ENCODE results near the gene GRID1. TPM values are rescaled to one million over a fixed set of nuclear protein-coding genes. Genes with fewer than 3 reads are reported as not detected.

Gene GRID1
- total and polyA plus RNA-seq, 10 donors: 0.06 to 0.42 (median 0.15) TPM; not detected in 4

GRCh38 chr10:85901599-85901998 is 465.0 kb downstream of the GRID1 start:
- no peak for DNase-seq
- no peak overlapping the region for H3K4me3 ChIP-seq
- peaks cover 0 to 23% (median 0%) of the 10 kb centered on the region in 7 donors for H3K27me3 ChIP-seq (replicated peaks in 1 of 7)
- H3K36me3 ChIP-seq: no peaks in the 10 kb centered on the region
- WGBS, 5 donors: 79 to 93% (median 82%) methylated on average over 4 of the region's 4 CpGs
- intact Hi-C loops (cut with DNase I; ENCODE audit: low total_unique reads): no loop called here
- H3K4me1 ChIP-seq: no peaks in the 10 kb centered on the region
- no peak overlapping the region for H3K27ac ChIP-seq
- TF ChIP-seq POLR2A (IDR thresholded peaks at IDR 0.05) (no peak), POLR2AphosphoS5 (IDR thresholded peaks at IDR 0.05) (no peak), CTCF (IDR thresholded peaks at IDR 0.05 in 8 of 11, conservative IDR thresholded peaks at IDR 0.05 in 3 of 11) (no peak)
- no peaks in the 10 kb centered on the region for H3K9me3 ChIP-seq

- no peaks in the 10 kb centered on the region for H3K9me3 ChIP-seq
- 70 to 90% (median 83%) methylated on average over 2 of the region's 2 CpGs for WGBS, 5 donors
These were observed 466.1 kb downstream of the GRID1 start for GRCh38 chr10:85900487-85900886.

GRCh38 chr10:85900061-85900460 is 466.5 kb downstream of the GRID1 start:
- Histone ChIP-seq H3K27ac (no peak overlapping the region), H3K4me1 (no peaks in the 10 kb centered on the region), H3K4me3 (no peak overlapping the region), H3K27me3 (replicated peaks in 1 of 7) (peaks cover 0 to 23% (median 0%) of the 10 kb centered on the region in 7 donors), H3K36me3 (no peaks in the 10 kb centered on the region), H3K9me3 (no peaks in the 10 kb centered on the region)
- TF ChIP-seq CTCF (IDR thresholded peaks at IDR 0.05 in 8 of 11, conservative IDR thresholded peaks at IDR 0.05 in 3 of 11) (no peak), POLR2AphosphoS5 (IDR thresholded peaks at IDR 0.05) (no peak), POLR2A (IDR thresholded peaks at IDR 0.05) (no peak)
- WGBS, 5 donors: 88 to 96% (median 93%) methylated on average over 6 of the region's 6 CpGs
- DNase-seq: no peak
- intact Hi-C loops (cut with DNase I; ENCODE audit: low total_unique reads): no loop called here

More at GRCh38 chr10:85900487-85900886, 466.1 kb downstream of the GRID1 start:
- Histone ChIP-seq H3K36me3 (no peaks in the 10 kb centered on the region), H3K4me3 (no peak overlapping the region), H3K4me1 (no peaks in the 10 kb centered on the region), H3K27me3 (replicated peaks in 1 of 7) (peaks cover 0 to 23% (median 0%) of the 10 kb centered on the region in 7 donors), H3K27ac (no peak overlapping the region)
- intact Hi-C loops (cut with DNase I; ENCODE audit: low total_unique reads): no loop called here
- DNase-seq: no peak
- no peak for TF ChIP-seq CTCF (IDR thresholded peaks at IDR 0.05 in 8 of 11, conservative IDR thresholded peaks at IDR 0.05 in 3 of 11)
- no peak for TF ChIP-seq POLR2A (IDR thresholded peaks at IDR 0.05)
- no peak for TF ChIP-seq POLR2AphosphoS5 (IDR thresholded peaks at IDR 0.05)

GRCh38 chr10:85891472-85891871 is 475.1 kb downstream of the GRID1 start:
- TF ChIP-seq POLR2AphosphoS5 (IDR thresholded peaks at IDR 0.05) (no peak), CTCF (IDR thresholded peaks at IDR 0.05 in 8 of 11, conservative IDR thresholded peaks at IDR 0.05 in 3 of 11) (no peak), POLR2A (IDR thresholded peaks at IDR 0.05) (no peak)
- Histone ChIP-seq H3K4me3 (no peak overlapping the region), H3K4me1 (no peaks in the 10 kb centered on the region), H3K27ac (no peak overlapping the region), H3K9me3 (peaks cover 0 to 6% (median 0%) of the 10 kb centered on the region in 8 donors), H3K27me3 (replicated peaks in 1 of 7) (peaks cover 0 to 17% (median 0%) of the 10 kb centered on the region in 7 donors), H3K36me3 (no peaks in the 10 kb centered on the region)
- DNase-seq: no peak
- intact Hi-C loops (cut with DNase I; ENCODE audit: low total_unique reads): no loop called here
